Activated CD8-positive, alpha-beta T cell treated with anti-CD3 and anti-CD28 coated beads, Interleukin-2, amount 10 ng/mL, durations not matched to agents 7 days and 5 days (primary cell): ENCODE results near the gene RAET1G. TPM values are rescaled to one million over a fixed set of nuclear protein-coding genes. Genes with fewer than 3 reads are reported as not detected.
A peak's percentile ranks its signal among the peaks of the same experiment; 100 is the strongest.
"Not testable (repeated sequence)": the region's sequence is repeated elsewhere in the genome, so short reads cannot be mapped to it uniquely, and the experiment has no call there.

Source experiments
- ATAC-seq: fragments of 150-1000 bp; cut with Tn5 transposase; one replicate; pipeline ENCODE4 v1.10.0; 2021; ENCODE audit warnings: moderate library complexity
- CTCF ChIA-PET: fragments of 350-600 bp; sonication (Branson Sonifier 250); formaldehyde crosslinking; loops from one replicate; lab custom pipeline; 2021; ENCODE audit warnings: antibody characterized with exemption; lab: Charles Lee
- POLR2A ChIA-PET: fragments of 350-600 bp; sonication (Branson Sonifier 250); formaldehyde crosslinking; loops from one replicate; lab custom pipeline; 2021; ENCODE audit warnings: antibody characterized with exemption; lab: Charles Lee
- DNase-seq: peaks from one replicate; pipeline ENCODE4 v3.0.0-alpha.2; 2020
- H3K27ac Mint-ChIP-seq: one replicate; pipeline ENCODE4 v1.8.0; 2021; ENCODE audit warnings: mild to moderate bottlenecking, mixed read lengths
- H3K27me3 Mint-ChIP-seq: one replicate; pipeline ENCODE4 v1.8.0; 2021; ENCODE audit warnings: low read depth, mixed read lengths
- H3K36me3 Mint-ChIP-seq: one replicate; pipeline ENCODE4 v1.8.0; 2021; ENCODE audit warnings: low read depth, mixed read lengths
- H3K4me1 Mint-ChIP-seq: one replicate; pipeline ENCODE4 v1.8.0; 2021; ENCODE audit warnings: low read depth, mixed read lengths
- H3K4me3 Mint-ChIP-seq: one replicate; pipeline ENCODE4 v1.8.0; 2021; ENCODE audit warnings: mild to moderate bottlenecking, mixed read lengths
- H3K9me3 Mint-ChIP-seq: one replicate; pipeline ENCODE4 v1.8.0; 2022; ENCODE audit warnings: mixed read lengths; ENCODE audit not compliant: insufficient read depth
- total RNA-seq, 2 experiments: library from RNA; stranded (reverse); gene quantifications; one replicate each; pipeline ENCODE4 v1.2.3, GENCODE V29; 2021

The RAET1G gene
- total RNA-seq, 2 experiments from 2014 or later: not detected

DNA sequence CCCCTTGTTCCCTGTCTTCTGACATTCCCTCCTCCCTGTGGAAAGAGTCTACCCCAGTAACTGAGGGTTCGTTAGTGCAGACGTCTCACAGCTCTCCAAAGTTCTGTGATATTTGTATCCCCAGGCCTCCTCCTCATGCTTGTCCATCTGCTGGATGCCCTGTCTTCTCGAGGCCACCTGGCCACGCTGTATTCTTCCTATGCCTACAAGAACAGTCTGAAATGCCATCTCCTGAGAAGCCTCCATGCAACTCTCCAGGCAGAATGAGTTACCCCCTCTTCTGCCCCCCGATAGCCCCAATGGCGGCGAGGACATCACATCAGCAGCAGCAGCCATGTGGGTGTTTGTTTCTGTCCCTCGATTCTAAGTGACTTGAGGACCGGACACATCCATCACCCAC lies 28.2 kb upstream of the RAET1G start:
- CTCF ChIA-PET: interaction anchor here (1.0 kb wide), 1 partner anchor 16 kb away, joined by 3 read pairs; no protein-coding TSS in a partner anchor
- H3K4me3 Mint-ChIP-seq: no peak overlapping the region
- DNase-seq: no peak
- H3K27ac Mint-ChIP-seq: no peak overlapping the region
- H3K27me3 Mint-ChIP-seq: peaks cover 71% of the 10 kb centered on the region
- POLR2A ChIA-PET: no interaction called here
- peaks cover 11% of the 10 kb centered on the region for H3K4me1 Mint-ChIP-seq
- H3K9me3 Mint-ChIP-seq: no peaks in the 10 kb centered on the region
- no peaks in the 10 kb centered on the region for H3K36me3 Mint-ChIP-seq
- no peak for ATAC-seq

DNA sequence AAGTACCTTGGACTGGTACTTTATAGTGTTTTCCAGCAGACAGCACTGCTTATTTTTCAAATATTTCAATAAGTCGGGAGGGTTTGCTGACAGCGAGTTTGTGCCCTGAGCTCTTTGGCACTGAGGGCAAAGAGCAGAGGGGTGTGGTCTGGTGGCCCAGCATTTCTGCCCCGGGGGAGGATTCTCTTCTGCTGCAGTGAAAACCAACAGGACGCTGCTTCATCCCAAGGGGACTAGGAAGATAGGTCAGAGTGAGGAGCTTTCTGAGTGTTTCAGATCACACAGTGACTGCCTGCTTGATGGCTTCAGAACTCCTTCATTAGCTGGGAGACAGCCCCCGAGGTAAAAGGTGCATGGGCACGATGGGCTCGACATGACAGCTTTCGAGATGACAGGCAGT lies 27.5 kb upstream of the RAET1G start:
- peaks cover 10% of the 10 kb centered on the region for H3K4me1 Mint-ChIP-seq
- DNase-seq (no peak), ATAC-seq (no peak)
- ChIA-PET POLR2A (no interaction called here), CTCF (interaction anchor here (0.8 kb wide), 1 partner anchor 66 kb away, joined by 3 read pairs; no protein-coding TSS in a partner anchor)
- H3K9me3 Mint-ChIP-seq: no peaks in the 10 kb centered on the region
- peaks cover 65% of the 10 kb centered on the region for H3K27me3 Mint-ChIP-seq
- H3K36me3 Mint-ChIP-seq: no peaks in the 10 kb centered on the region
- no peak overlapping the region for H3K27ac Mint-ChIP-seq
- no peak overlapping the region for H3K4me3 Mint-ChIP-seq

DNA sequence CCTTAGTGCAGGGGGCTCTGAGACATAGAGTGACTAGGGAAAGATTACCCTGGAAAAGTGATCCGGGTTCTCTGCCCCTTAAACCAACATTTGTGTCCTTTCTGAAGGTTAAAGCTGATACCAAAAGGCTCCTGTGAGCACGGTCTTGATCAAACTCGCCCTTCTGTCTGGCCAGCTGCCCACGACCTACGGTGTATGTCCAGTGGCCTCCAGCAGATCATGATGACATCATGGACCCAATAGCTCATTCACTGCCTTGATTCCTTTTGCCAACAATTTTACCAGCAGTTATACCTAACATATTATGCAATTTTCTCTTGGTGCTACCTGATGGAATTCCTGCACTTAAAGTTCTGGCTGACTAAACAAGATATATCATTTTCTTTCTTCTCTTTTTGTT lies 25.7 kb upstream of the RAET1G start:
- ChIA-PET POLR2A (no interaction called here), CTCF (interaction anchor here (1.3 kb wide), 1 partner anchor 59 kb away, joined by 3 read pairs; no protein-coding TSS in a partner anchor)
- Mint-ChIP-seq H3K4me1 (peaks cover 3% of the 10 kb centered on the region), H3K36me3 (no peaks in the 10 kb centered on the region), H3K27me3 (peaks cover 66% of the 10 kb centered on the region), H3K9me3 (no peaks in the 10 kb centered on the region), H3K27ac (no peak overlapping the region), H3K4me3 (no peak overlapping the region)
- ATAC-seq (no peak), DNase-seq (no peak)

DNA sequence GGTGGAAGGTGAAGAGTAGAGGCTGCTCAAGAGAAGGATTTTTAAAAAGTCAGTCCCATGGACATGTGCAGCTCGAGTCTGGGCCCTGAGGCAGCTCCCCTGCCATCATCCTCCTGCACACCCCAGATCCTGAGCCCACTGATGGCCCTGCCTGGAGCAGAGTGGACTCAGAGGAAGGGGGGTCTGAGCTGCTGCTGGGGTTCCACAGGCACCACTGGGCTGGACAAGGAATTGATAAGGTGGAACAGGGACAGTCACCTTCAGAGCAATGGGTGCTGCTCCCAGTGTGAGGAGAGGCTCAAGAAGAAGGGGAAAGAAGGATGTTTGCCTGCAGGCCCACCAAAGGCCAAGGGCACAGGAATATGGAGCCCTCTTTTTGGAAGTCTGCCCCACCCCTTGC lies 25.1 kb upstream of the RAET1G start:
- no peaks in the 10 kb centered on the region for H3K36me3 Mint-ChIP-seq
- H3K27me3 Mint-ChIP-seq: peaks cover 63% of the 10 kb centered on the region
- CTCF ChIA-PET: no interaction called here
- no peaks in the 10 kb centered on the region for H3K4me1 Mint-ChIP-seq
- H3K4me3 Mint-ChIP-seq: no peak overlapping the region
- ATAC-seq: no peak
- POLR2A ChIA-PET: no interaction called here
- no peaks in the 10 kb centered on the region for H3K9me3 Mint-ChIP-seq
- DNase-seq: no peak
- no peak overlapping the region for H3K27ac Mint-ChIP-seq

DNA sequence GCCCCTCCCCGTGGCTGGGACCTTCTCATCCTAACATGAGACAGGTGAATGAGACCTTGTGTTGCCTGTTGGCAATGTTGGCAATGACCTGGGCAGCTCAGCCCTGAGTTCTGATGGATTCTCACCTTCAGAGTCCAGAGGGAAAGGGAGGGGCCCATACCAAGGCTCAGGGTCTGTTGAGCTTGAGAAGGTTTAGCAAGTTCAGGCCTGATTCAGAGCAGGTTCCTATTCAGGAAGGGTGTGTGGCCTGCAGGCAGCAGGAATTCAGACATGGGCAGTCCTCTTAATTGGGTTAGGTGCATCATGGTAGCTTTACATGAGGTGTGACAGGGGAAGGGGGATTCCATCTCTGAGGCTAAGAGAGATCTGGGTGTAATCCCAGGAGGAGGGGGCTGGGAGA lies 24.6 kb upstream of the RAET1G start:
- CTCF ChIA-PET, H3K27ac Mint-ChIP-seq, POLR2A ChIA-PET, ATAC-seq, H3K4me1 Mint-ChIP-seq, DNase-seq, H3K36me3 Mint-ChIP-seq, H3K9me3 Mint-ChIP-seq, H3K4me3 Mint-ChIP-seq: not testable (repeated sequence)
- H3K27me3 Mint-ChIP-seq: peaks cover 62% of the 10 kb centered on the region

DNA sequence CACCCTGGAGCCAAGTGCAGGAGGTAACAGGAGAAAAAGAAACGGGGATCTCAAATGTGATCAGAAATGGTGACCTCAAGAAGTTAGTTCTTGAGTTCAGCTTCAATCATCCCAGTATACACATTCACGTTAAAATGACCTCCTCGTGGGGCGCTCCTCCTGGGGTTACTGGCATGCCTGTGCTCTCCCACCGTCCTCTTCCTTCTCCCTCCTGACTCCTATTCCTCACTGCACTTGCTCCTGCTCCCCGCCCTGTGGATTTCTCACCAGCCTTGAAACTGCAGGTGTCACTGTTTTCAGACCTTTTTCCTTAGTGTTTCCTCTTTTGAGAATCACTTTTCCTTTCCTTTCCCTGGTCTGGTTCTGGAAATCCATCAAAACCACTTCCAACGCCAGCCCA lies 23.7 kb upstream of the RAET1G start:
- POLR2A ChIA-PET, H3K27ac Mint-ChIP-seq, ATAC-seq, H3K36me3 Mint-ChIP-seq, H3K4me1 Mint-ChIP-seq, CTCF ChIA-PET, H3K4me3 Mint-ChIP-seq, H3K9me3 Mint-ChIP-seq, DNase-seq: not testable (repeated sequence)
- H3K27me3 Mint-ChIP-seq: peaks cover 59% of the 10 kb centered on the region

DNA sequence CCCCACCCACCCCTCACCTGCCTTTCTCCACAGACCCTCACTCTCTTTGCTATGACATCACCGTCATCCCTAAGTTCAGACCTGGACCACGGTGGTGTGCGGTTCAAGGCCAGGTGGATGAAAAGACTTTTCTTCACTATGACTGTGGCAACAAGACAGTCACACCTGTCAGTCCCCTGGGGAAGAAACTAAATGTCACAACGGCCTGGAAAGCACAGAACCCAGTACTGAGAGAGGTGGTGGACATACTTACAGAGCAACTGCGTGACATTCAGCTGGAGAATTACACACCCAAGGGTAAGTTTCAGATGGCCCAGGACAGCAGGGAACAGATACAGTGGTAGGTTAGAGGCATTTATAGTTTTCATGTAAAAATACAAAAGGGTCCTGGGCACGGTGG lies 22.4 kb upstream of the RAET1G start:
- H3K9me3 Mint-ChIP-seq, H3K4me3 Mint-ChIP-seq, POLR2A ChIA-PET, ATAC-seq, CTCF ChIA-PET, H3K27ac Mint-ChIP-seq, H3K36me3 Mint-ChIP-seq, DNase-seq: not testable (repeated sequence)
- Mint-ChIP-seq H3K4me1 (peaks cover 21% of the 10 kb centered on the region), H3K27me3 (peaks cover 54% of the 10 kb centered on the region)

DNA sequence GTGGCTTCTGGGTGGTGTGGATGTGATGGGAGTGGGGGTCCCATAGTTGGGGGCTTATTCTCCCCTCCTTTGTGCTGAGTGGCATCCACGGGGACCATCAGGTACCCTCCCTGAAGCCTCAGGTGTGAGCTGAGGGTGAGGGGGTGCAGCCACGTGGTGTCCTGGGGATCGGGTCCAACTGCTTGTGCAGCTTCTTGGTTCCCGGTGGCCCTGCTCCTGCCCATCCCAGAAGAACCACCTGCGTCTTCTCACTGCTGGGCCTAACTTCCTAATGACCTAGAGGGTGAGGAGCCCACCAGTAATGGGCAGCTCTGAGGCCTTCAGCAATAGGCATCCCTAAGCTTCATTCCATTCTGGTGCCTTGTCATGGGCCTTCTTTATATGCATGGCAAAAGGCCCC lies 20.4 kb upstream of the RAET1G start:
- Mint-ChIP-seq H3K27me3 (peaks cover 56% of the 10 kb centered on the region), H3K4me1 (peaks cover 40% of the 10 kb centered on the region)
- H3K36me3 Mint-ChIP-seq, H3K27ac Mint-ChIP-seq, ATAC-seq, POLR2A ChIA-PET, H3K4me3 Mint-ChIP-seq, DNase-seq, H3K9me3 Mint-ChIP-seq, CTCF ChIA-PET: not testable (repeated sequence)

DNA sequence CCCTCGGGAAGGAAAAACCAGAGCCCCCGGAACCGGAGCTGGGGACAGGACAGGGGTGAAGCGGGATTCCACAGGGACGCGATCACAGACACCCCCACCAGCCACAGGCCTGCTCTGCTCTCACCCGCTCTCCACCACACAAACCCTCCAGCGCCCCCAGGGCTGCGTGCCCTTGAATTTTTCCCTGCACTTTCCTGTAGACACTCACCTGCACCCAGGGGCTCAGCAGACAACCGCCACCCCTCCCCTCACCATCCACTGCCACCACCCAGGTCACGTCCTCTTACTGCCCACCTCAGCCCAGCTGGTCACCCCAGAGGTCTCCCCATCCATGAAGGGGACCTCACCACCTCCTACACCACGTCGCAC lies 19.5 kb upstream of the RAET1G start:
- ChIA-PET POLR2A (no interaction called here), CTCF (no interaction called here)
- H3K4me1 Mint-ChIP-seq: peaks cover 43% of the 10 kb centered on the region
- ATAC-seq (no peak), DNase-seq (no peak)
- peak overlapping the region; percentile 88 for H3K4me3 Mint-ChIP-seq
- no peak overlapping the region for H3K27ac Mint-ChIP-seq
- H3K27me3 Mint-ChIP-seq: peaks cover 55% of the 10 kb centered on the region
- H3K36me3 Mint-ChIP-seq: no peaks in the 10 kb centered on the region
- H3K9me3 Mint-ChIP-seq: no peaks in the 10 kb centered on the region

DNA sequence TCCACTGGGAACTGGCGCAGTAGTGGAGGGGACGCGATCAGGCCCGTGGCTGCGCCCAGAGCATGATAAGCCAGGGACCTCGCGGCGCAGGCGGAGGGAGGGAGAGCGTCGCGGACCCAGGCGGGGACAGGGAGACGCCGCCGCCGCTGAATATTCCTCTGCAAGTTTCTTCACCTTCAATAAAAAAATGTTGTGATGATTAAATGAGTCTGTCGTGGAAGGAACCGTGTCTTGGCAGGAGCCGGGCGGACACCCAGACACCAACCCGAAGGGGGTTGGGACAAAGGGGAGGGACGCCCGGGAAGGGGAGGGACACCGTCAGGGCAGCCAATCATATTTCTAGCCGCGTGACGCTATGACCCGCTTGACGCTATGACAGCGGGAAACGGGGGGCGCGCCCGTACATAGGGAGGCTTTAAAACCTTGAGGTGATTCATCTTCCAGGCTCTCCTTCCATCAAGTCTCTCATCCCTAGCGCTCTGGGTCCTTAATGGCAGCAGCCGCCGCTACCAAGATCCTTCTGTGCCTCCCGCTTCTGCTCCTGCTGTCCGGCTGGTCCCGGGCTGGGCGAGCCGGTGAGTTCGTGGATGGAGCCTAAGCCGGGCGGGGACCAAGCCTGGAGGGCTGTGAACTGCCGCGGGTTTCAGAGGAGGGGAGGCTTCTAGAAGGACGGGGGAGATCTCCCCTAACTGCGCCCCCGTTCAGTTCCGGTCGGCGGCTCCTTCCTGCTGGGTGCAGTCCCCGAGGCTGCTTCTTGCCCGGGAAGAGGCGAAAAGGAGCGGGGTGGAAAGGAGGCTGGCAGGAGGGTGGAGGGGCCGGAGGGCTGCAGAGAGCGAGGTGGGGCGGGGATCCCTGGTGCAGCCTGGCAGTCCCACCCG lies 18.9 kb upstream of the RAET1G start, which contains the start of gene ULBP2:
ULBP2 (plus strand) TSS at position 432 of the 878 bp plus-strand sequence; CDS start at position 491, 59 bp downstream.
- peaks cover 61% of the 10 kb centered on the region for H3K27me3 Mint-ChIP-seq
- ATAC-seq: peak; percentile 88
- H3K9me3 Mint-ChIP-seq: no peaks in the 10 kb centered on the region
- CTCF ChIA-PET: interaction anchor here (2.2 kb wide), 1 partner anchor 75 kb away, joined by 10 read pairs; no protein-coding TSS in a partner anchor
- H3K27ac Mint-ChIP-seq: peak within 1 kb of the TSS; percentile 84
- peaks cover 43% of the 10 kb centered on the region for H3K4me1 Mint-ChIP-seq
- POLR2A ChIA-PET: no interaction called here
- peak; percentile 91 for DNase-seq
- no peaks in the 10 kb centered on the region for H3K36me3 Mint-ChIP-seq
- peak within 1 kb of the TSS; percentile 88 for H3K4me3 Mint-ChIP-seq

DNA sequence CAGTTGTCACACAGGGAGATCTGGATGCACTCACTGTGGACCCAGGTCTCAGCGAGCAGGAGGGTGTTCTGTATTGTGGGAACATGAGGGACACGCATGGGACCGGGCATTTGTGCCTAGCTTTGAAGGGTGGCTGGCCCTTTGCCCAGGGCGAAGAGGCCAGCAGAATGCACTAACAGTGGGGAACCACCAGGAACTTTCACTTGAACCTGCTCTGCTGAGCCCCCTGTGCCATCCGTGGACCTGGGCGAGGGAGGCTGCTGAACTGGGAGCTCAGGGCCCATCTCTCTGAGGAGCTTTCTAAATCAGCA lies 17.7 kb upstream of the RAET1G start:
- ChIA-PET POLR2A (interaction anchor here (0.6 to 0.7 kb wide), 2 partner anchors 692 to 1539 kb away, joined by 4 read pairs; no protein-coding TSS in a partner anchor), CTCF (interaction anchor here (1.0 to 2.2 kb wide), 2 partner anchors 12 to 76 kb away, joined by 3 to 10 read pairs; no protein-coding TSS in a partner anchor)
- peak overlapping the region; percentile 32 for H3K4me3 Mint-ChIP-seq
- no peak overlapping the region for H3K27ac Mint-ChIP-seq
- ATAC-seq (no peak), DNase-seq (no peak)
- H3K27me3 Mint-ChIP-seq: peaks cover 65% of the 10 kb centered on the region
- H3K4me1 Mint-ChIP-seq: peaks cover 43% of the 10 kb centered on the region
- H3K36me3 Mint-ChIP-seq: no peaks in the 10 kb centered on the region
- no peaks in the 10 kb centered on the region for H3K9me3 Mint-ChIP-seq
